Activated CD8-positive, alpha-beta T cell treated with anti-CD3 and anti-CD28 coated beads, Interleukin-2, amount 10 ng/mL, durations not matched to agents 7 days and 5 days (primary cell): Measurements from ENCODE around the gene ZGPAT. TPM values are rescaled to one million over a fixed set of nuclear protein-coding genes. Genes with fewer than 3 reads are reported as not detected.

Experiments
- ATAC-seq: fragments of 150-1000 bp; cut with Tn5 transposase; one replicate; pipeline ENCODE4 v1.10.0; 2021; ENCODE audit warnings: moderate library complexity
- CTCF ChIA-PET: fragments of 350-600 bp; sonication (Branson Sonifier 250); formaldehyde crosslinking; loops from one replicate; lab custom pipeline; 2021; ENCODE audit warnings: antibody characterized with exemption; lab: Charles Lee
- POLR2A ChIA-PET: fragments of 350-600 bp; sonication (Branson Sonifier 250); formaldehyde crosslinking; loops from one replicate; lab custom pipeline; 2021; ENCODE audit warnings: antibody characterized with exemption; lab: Charles Lee
- DNase-seq: peaks from one replicate; pipeline ENCODE4 v3.0.0-alpha.2; 2020
- H3K27ac Mint-ChIP-seq: one replicate; pipeline ENCODE4 v1.8.0; 2021; ENCODE audit warnings: mild to moderate bottlenecking, mixed read lengths
- H3K27me3 Mint-ChIP-seq: one replicate; pipeline ENCODE4 v1.8.0; 2021; ENCODE audit warnings: low read depth, mixed read lengths
- H3K36me3 Mint-ChIP-seq: one replicate; pipeline ENCODE4 v1.8.0; 2021; ENCODE audit warnings: low read depth, mixed read lengths
- H3K4me1 Mint-ChIP-seq: one replicate; pipeline ENCODE4 v1.8.0; 2021; ENCODE audit warnings: low read depth, mixed read lengths
- H3K4me3 Mint-ChIP-seq: one replicate; pipeline ENCODE4 v1.8.0; 2021; ENCODE audit warnings: mild to moderate bottlenecking, mixed read lengths
- H3K9me3 Mint-ChIP-seq: one replicate; pipeline ENCODE4 v1.8.0; 2022; ENCODE audit warnings: mixed read lengths; ENCODE audit not compliant: insufficient read depth
- total RNA-seq, 2 experiments: library from RNA; stranded (reverse); gene quantifications; one replicate each; pipeline ENCODE4 v1.2.3, GENCODE V29; 2021

The ZGPAT gene
- total RNA-seq, 2 experiments from 2014 or later = 38.6 to 43.5 TPM

DNA sequence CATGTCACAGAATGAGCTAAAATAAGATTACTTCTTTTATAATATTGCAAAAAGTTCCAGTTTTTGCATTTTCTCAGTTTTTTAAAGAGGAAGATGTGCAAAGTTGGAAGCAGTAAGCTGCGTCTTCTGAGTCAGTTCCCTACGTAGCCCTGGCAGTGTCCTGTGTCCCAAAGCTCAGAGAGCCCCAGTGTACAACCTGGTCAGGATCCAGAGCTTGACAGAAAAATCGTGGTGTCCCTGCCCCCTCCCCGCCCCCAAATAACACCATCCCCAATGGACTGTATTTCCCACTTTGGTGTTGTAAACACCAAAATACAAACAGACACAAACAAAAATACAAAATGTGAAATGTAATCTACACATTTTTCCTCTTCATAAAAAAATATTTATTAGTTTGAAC, 36.3 kb downstream of the ZGPAT start:
- Mint-ChIP-seq H3K4me3 (no peak overlapping the region), H3K9me3 (no peaks in the 10 kb centered on the region), H3K4me1 (no peaks in the 10 kb centered on the region), H3K27ac (no peak overlapping the region), H3K36me3 (peaks cover 10% of the 10 kb centered on the region), H3K27me3 (no peaks in the 10 kb centered on the region)
- ChIA-PET POLR2A (no interaction called here), CTCF (no interaction called here)
- ATAC-seq (no peak), DNase-seq (no peak)

DNA sequence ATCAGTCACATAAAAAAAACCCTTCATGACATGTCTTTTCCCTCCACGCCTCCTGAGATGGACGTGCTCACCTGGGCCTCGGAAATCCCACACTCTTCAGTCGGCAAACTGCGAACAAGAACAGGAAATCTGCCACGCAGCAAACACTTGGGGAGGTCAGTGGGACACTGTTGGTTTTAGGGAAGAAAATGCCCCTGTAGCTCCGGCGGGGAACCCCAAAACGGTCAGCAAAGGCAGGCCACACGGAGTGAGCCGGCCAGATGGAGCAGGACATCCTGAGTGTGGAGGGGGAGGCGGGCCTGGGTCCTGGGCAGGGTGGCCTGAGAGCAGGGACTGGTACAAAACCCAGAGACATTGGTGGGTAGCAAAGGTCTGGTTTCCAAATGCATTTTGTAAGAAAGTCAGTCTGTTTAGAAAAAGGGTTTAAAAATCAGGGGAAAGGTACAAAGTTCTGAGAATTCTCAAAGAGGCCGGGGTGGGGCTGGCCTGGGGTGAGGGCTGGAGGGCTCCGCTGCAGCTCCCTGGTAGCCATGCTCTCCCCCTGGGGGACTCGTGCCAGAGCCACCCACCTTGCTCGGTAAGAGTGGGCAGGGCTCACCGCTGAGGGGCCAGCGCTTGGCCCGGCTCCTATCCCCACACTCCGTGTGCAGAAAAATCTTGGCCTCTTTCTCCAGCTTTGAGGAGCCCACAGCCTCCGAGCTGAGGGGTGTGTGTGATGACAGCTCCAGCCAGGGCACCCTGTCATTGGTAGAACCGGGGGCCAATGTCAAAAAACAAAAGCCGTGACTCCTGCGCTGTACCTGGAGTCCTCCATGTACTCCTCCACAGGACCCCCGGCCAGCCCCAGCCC, 37.0 kb downstream of the ZGPAT start:
- Mint-ChIP-seq H3K27me3 (no peaks in the 10 kb centered on the region), H3K9me3 (no peaks in the 10 kb centered on the region), H3K4me1 (peaks cover 4% of the 10 kb centered on the region), H3K4me3 (no peak overlapping the region), H3K36me3 (peaks cover 10% of the 10 kb centered on the region), H3K27ac (no peak overlapping the region)
- DNase-seq = no peak
- no peak for ATAC-seq
- POLR2A ChIA-PET = no interaction called here
- CTCF ChIA-PET = interaction anchor here (0.9 kb wide), 1 partner anchor 103 kb away, joined by 3 read pairs; no protein-coding TSS in a partner anchor

DNA sequence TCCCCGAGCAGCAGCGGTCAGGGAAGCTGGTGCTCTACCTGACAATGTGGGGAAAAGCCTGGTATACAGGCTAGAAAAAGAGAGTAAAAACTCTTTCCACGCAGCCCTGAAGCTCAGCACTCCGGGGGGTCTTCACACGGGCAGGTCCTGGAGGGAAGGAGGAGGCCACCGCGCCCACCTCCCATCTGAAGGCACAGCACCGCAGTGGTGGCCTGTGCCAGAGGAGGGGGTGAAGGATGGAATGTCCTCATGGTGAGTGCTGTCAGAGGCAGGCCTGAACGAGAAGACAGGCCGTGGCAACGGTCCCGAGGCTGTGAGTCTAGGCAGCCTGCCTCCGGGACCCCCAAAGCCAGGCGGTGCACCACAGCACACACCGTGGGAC, 37.6 kb downstream of the ZGPAT start:
- Mint-ChIP-seq H3K27ac (no peak overlapping the region), H3K27me3 (no peaks in the 10 kb centered on the region), H3K9me3 (no peaks in the 10 kb centered on the region), H3K36me3 (peaks cover 10% of the 10 kb centered on the region), H3K4me3 (no peak overlapping the region), H3K4me1 (peaks cover 9% of the 10 kb centered on the region)
- DNase-seq (no peak), ATAC-seq (no peak)
- ChIA-PET POLR2A (no interaction called here), CTCF (interaction anchor here (0.9 kb wide), 1 partner anchor 103 kb away, joined by 3 read pairs; no protein-coding TSS in a partner anchor)

DNA sequence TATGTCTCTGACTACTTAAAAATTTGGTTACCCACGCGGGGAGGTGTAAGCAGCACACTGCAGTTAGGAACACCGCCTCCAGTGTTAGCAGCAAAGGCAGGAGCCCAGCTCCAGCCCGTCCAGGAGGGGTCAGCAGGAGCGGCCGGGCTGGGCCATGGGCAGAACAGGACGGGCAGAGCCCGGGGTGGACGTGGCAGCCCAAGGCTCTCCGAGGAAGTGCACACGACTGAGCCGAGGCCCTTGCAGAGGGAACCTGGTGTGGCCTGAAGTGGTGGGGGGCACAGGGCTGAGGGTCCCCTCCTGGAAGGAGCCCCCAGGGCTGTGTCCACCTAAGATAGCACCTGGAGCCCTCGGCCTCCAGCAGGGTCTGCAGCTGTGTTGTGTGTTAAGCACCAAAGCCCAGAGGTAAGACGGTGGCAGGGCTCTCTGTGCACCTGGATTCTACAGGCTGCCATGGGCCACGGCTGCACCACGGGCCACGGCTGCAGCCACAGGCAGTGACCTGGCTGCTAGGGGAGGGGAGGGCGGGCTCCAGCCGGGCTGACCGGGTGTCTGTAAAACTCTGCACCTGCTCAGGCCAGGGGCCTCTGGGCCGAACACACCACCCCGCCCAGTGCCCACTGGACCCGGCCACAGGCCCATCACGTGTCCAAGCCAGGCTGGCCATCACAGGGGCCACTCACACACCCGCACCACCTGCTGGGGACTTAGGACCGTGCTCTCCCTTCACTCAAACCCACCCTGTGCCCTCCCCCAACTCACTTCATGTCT, 38.3 kb downstream of the ZGPAT start:
- H3K36me3 Mint-ChIP-seq = peaks cover 10% of the 10 kb centered on the region
- DNase-seq = no peak
- H3K9me3 Mint-ChIP-seq = no peaks in the 10 kb centered on the region
- H3K27ac Mint-ChIP-seq = no peak overlapping the region
- no peak for ATAC-seq
- ChIA-PET POLR2A (no interaction called here), CTCF (no interaction called here)
- no peaks in the 10 kb centered on the region for H3K27me3 Mint-ChIP-seq
- no peak overlapping the region for H3K4me3 Mint-ChIP-seq
- H3K4me1 Mint-ChIP-seq = peaks cover 16% of the 10 kb centered on the region

DNA sequence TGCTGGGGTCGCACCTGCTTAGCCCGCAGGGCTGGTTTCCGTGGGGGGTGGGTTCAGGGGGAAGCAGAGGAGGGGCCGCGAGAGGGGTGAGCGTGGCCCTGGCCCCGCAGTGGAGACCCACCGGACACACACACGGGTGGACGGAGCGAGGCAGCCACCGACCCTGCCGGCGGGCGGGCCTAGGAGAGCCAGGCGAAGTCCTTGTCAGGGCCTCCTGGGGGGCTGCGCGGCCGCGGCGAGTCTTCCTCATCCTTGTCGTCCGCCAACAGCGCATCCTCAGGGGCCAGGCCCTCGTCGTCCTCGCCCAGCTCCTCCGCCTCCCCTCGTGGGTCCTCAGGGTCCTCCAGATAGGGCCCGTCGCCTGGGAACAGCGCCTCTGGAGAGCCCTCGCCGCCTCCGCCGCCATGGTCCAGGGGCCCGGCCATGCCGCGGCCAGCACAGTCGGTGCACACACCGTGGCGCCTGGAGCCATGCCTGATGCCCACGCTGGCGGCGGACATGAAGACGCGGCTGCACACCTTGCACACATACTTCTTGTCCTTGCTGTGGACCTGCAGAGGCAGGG, 39.0 kb downstream of the ZGPAT start:
- ChIA-PET POLR2A (no interaction called here), CTCF (no interaction called here)
- H3K4me3 Mint-ChIP-seq = no peak overlapping the region
- DNase-seq = no peak
- peaks cover 6% of the 10 kb centered on the region for H3K36me3 Mint-ChIP-seq
- H3K27me3 Mint-ChIP-seq = no peaks in the 10 kb centered on the region
- H3K9me3 Mint-ChIP-seq = no peaks in the 10 kb centered on the region
- ATAC-seq = no peak
- no peak overlapping the region for H3K27ac Mint-ChIP-seq
- peaks cover 20% of the 10 kb centered on the region for H3K4me1 Mint-ChIP-seq

DNA sequence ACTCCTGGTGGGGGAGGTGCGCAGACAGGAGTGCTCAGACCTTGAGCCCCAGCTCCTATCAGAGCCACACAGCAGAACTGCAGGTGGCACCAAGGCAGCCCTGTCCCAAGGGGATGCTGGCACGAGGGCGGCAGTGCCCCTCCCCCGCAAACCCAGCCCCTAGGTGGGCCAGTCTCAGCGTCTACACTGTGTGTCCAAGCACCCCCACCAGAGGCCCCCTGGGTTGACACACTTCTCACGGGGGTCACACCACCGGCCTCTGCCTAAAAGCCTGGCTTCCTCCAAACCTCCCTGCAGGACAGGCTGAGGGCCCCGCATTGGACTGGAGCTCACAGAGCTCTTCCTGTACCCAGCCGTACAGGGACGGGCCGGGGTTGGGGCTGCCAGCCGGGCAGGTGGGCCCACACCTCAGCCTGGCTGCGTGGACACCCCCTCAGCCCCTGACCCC, 39.8 kb downstream of the ZGPAT start:
- no peak for ATAC-seq
- POLR2A ChIA-PET = no interaction called here

DNA sequence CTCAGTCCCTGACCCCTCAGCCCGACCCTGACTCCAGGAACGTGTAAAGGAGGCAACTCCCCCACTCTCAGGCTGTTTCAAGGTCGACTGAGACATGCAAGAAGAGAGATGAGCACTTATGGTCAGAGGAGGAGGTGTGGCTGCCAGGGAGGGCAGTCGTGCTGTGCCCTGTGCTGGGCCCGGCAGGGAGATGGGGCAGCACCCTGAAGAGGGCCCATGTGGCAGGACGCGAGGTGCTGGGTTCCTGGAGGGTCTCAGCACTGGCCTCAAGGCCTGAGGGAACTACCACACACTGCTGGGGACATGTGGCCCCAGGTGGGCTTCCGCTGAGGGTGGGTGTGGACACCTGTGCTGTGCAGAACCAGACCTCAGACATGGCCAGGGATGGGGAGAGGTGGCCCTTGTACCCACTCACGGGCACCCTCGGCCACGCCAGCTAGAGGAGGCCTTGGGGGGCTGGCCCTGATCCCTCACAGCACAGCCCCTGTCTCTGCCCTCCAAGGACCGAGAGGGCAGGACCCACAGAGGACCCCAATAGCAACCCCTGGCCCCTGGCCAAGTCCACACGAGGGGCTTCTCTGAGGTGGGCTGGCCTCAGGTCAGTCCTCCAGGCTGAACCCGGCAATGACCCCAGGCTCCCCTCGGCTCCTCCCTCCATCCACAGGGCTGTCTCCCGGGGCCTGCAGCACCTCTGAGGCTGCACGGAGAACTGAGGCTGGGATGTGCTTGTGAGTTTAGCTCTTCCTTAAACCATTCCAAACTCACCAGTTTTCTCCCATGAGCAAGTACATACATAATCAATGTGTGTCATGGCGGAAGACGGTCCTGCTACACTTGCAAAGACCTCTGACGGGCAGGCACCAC, 40.5 kb downstream of the ZGPAT start:
- no peak overlapping the region for H3K4me3 Mint-ChIP-seq
- no peaks in the 10 kb centered on the region for H3K27me3 Mint-ChIP-seq
- CTCF ChIA-PET = no interaction called here
- no peaks in the 10 kb centered on the region for H3K9me3 Mint-ChIP-seq
- H3K27ac Mint-ChIP-seq = peak overlapping the region; percentile 60
- no peak for DNase-seq
- H3K4me1 Mint-ChIP-seq = peaks cover 26% of the 10 kb centered on the region
- ATAC-seq = no peak
- H3K36me3 Mint-ChIP-seq = peaks cover 4% of the 10 kb centered on the region
- POLR2A ChIA-PET = interaction anchor here (3.0 kb wide), 1 partner anchor 7 kb away, joined by 14 read pairs; no protein-coding TSS in a partner anchor

More for the DNA sequence above, 39.8 kb downstream of the ZGPAT start:
- no peak overlapping the region for H3K27ac Mint-ChIP-seq
- no peak for DNase-seq
- H3K27me3 Mint-ChIP-seq = no peaks in the 10 kb centered on the region
- no peak overlapping the region for H3K4me3 Mint-ChIP-seq
- peaks cover 6% of the 10 kb centered on the region for H3K36me3 Mint-ChIP-seq
- CTCF ChIA-PET = no interaction called here
- H3K9me3 Mint-ChIP-seq = no peaks in the 10 kb centered on the region
- H3K4me1 Mint-ChIP-seq = peaks cover 24% of the 10 kb centered on the region

DNA sequence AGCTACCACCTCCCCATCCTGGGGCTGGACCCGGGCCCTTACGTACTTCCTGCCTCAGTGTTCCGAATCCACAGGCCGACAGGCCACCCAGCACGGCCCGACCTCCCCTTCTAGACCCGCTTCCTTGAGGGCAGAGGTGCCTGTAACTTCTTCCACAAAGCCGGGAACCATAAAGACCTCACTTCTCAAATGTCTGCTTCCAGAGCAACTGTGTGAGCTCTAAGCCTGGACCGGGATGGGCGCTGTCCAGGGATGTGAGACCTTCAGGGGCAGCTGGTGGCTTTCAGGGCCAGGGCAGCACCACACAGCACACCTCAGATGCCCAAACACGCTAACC, 41.1 kb downstream of the ZGPAT start:
- ChIA-PET POLR2A (interaction anchor here (3.0 kb wide), 1 partner anchor 8 kb away, joined by 14 read pairs; no protein-coding TSS in a partner anchor), CTCF (interaction anchor here (1.5 kb wide), 1 partner anchor 37 kb away, joined by 6 read pairs; no protein-coding TSS in a partner anchor)
- H3K27me3 Mint-ChIP-seq = no peaks in the 10 kb centered on the region
- no peaks in the 10 kb centered on the region for H3K9me3 Mint-ChIP-seq
- no peak overlapping the region for H3K4me3 Mint-ChIP-seq
- no peak for ATAC-seq
- no peaks in the 10 kb centered on the region for H3K36me3 Mint-ChIP-seq
- H3K27ac Mint-ChIP-seq = peak overlapping the region; percentile 60
- DNase-seq = no peak
- H3K4me1 Mint-ChIP-seq = peaks cover 26% of the 10 kb centered on the region

DNA sequence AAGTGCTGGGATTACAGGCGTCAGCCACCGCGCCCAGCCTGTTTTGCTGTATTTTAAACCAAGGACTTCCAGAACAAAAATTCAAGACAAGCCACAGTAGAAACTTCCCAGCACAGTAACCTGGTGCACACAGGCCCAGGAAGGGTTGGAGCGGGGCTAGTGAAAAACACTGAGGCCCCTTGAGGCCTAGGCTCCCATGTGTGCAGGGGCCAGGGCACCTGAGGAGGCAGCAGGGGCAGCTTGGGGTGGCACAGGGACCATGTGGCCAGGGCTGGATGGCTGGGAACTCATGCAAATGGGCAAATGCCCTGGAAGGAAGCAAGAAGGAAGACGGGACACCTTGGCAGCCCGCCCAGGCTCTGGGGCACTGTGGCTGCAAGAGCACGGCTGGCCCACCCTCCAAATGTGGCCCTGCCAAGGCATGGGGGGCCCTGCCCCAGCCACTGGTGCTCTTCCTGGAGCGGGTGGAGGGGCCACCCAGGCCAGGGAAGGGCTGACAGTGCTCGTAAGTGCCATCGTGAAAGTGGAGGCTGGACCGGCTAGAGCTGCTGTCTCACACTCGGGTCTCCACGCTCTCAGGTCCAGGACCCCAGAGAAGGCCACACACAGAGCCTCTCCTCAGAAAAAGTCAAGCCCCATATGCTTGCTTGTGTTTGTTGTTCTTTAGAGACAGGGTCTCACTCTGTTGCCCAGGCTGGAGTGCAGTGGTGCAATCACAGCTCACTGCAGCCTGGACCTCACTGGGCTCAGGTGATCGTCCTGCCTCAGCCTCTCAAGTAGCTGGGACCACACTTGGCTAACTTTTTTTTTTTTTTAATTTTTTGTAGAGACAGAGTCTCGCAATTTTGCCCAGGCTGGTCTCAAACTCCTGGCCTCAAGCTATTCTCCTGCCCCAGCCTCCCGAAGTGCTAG, 42.0 kb downstream of the ZGPAT start:
- Mint-ChIP-seq H3K27ac (peak overlapping the region; percentile 92), H3K4me1 (peaks cover 26% of the 10 kb centered on the region), H3K9me3 (no peaks in the 10 kb centered on the region), H3K27me3 (peaks cover 2% of the 10 kb centered on the region), H3K36me3 (no peaks in the 10 kb centered on the region), H3K4me3 (no peak overlapping the region)
- ChIA-PET CTCF (interaction anchor here (1.5 to 2.7 kb wide), 2 partner anchors 36 to 42 kb away, joined by 6 to 8 read pairs; partner anchors contain the start of genes ARFRP1 and ZGPAT), POLR2A (interaction anchor here (0.6 to 3.0 kb wide), 3 partner anchors 9 to 143 kb away, joined by 3 to 14 read pairs (median 8); partner anchors contain the start of genes ARFRP1 and ZGPAT)
- DNase-seq = no peak
- ATAC-seq = no peak

DNA sequence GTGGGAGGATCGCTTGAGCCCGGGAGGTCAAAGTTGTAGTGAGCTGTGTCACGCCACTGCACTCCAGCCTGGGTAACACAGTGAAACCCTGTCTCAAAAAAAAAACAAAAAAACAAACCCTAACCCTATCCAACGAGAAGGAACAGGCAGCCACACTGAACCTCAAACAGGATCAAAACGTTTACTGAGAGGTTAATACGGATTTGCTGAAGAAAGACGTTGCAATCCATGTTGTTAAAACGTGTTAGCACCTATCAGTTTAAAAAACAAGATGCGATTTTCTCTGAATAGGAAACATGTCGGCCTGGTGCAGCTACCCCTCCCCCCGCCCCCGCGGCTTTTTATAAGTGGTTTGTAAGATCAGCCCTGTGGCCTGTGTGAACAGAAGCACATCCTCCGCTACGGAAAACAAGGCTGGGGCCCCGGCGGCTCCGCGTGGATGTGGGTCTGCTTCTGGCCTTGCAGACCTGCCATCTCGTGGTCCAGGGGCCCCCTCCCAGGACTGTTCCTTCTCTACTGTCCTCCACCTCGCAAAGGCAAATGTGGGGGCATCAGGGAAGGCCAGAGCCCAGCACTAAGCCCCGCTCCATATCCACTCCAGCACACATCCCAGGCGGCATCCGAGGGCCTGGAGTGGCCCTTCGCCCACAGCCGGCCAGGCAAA, 43.1 kb downstream of the ZGPAT start:
- H3K4me1 Mint-ChIP-seq = peaks cover 29% of the 10 kb centered on the region
- POLR2A ChIA-PET = interaction anchor here (1.4 to 3.0 kb wide), 4 partner anchors 10 to 230 kb away, joined by 4 to 14 read pairs (median 6); partner anchors contain the start of genes ARFRP1, LIME1 and ZGPAT
- ATAC-seq = peak; percentile 78
- H3K27me3 Mint-ChIP-seq = peaks cover 2% of the 10 kb centered on the region
- H3K36me3 Mint-ChIP-seq = no peaks in the 10 kb centered on the region
- H3K4me3 Mint-ChIP-seq = peak overlapping the region; percentile 66
- CTCF ChIA-PET = interaction anchor here (0.8 to 2.7 kb wide), 5 partner anchors 10 to 43 kb away, joined by 3 to 8 read pairs (median 4); partner anchors contain the start of genes ARFRP1, LIME1 and ZGPAT
- H3K27ac Mint-ChIP-seq = peak overlapping the region; percentile 92
- peak; percentile 81 for DNase-seq
- no peaks in the 10 kb centered on the region for H3K9me3 Mint-ChIP-seq
